CD4-positive, CD25-positive, alpha-beta regulatory T cell (primary cell): Measurements from ENCODE around the gene ZNF138. TPM values are rescaled to one million over a fixed set of nuclear protein-coding genes. Genes with fewer than 3 reads are reported as not detected.

Experiments
- ATAC-seq, 2 donors: fragments of 150-1000 bp; cut with Tn5 transposase; one replicate each; pipeline ENCODE4 v1.10.0; 2021; ENCODE audit warnings: low read depth in 2 of 2, moderate number of reproducible peaks in 2 of 2, moderate library complexity in 1 of 2
- DNase-seq, 3 donors: peaks; one replicate each; pipeline versions ENCODE4 v3.0.0 to v3.0.0-alpha.2; 2012 to 2022; ENCODE audit warnings: mixed read lengths in 1 of 3
- H3K27ac ChIP-seq: one replicate; pipeline ENCODE4 v1.7.0; 2013; ENCODE audit warnings: mild to moderate bottlenecking, low read length; ENCODE audit not compliant: insufficient read depth, poor library complexity, severe bottlenecking
- H3K27me3 ChIP-seq: one replicate; pipeline ENCODE4 v1.7.0; 2013; ENCODE audit warnings: low read length; ENCODE audit not compliant: control insufficient read depth, insufficient read depth
- H3K36me3 ChIP-seq: one replicate; pipeline ENCODE4 v1.7.0; 2013; ENCODE audit warnings: mild to moderate bottlenecking, low read length, moderate library complexity; ENCODE audit not compliant: control insufficient read depth, insufficient read depth
- H3K4me1 ChIP-seq: 2 replicates; pipeline ENCODE4 v1.7.0; 2013; ENCODE audit warnings: mild to moderate bottlenecking, low read length; ENCODE audit not compliant: insufficient read depth, control insufficient read depth, poor library complexity, severe bottlenecking
- H3K4me3 ChIP-seq: one replicate; pipeline ENCODE4 v1.7.0; 2013; ENCODE audit warnings: low read depth, mild to moderate bottlenecking, low read length, moderate library complexity
- H3K9me3 ChIP-seq, 2 experiments: 1 replicate in 1 of 2; 2 replicates in 1 of 2; pipeline ENCODE4 v1.7.0; 2013; ENCODE audit warnings: low read length in 2 of 2, mild to moderate bottlenecking in 1 of 2, moderate library complexity in 1 of 2; ENCODE audit not compliant: control insufficient read depth in 2 of 2
- H3K27ac Mint-ChIP-seq, 3 donors: one replicate each; pipeline ENCODE4 v1.8.0; 2020 to 2022; ENCODE audit warnings: mild to moderate bottlenecking in 3 of 3, mixed read lengths in 3 of 3, moderate library complexity in 2 of 3
- H3K27me3 Mint-ChIP-seq: one replicate; pipeline ENCODE4 v1.8.0; 2022; ENCODE audit warnings: mild to moderate bottlenecking, mixed read lengths
- H3K36me3 Mint-ChIP-seq: one replicate; pipeline ENCODE4 v1.8.0; 2020; ENCODE audit warnings: mixed read lengths
- H3K4me1 Mint-ChIP-seq, 4 donors: one replicate each; pipeline ENCODE4 v1.8.0; 2020 to 2022; ENCODE audit warnings: mixed read lengths in 4 of 4, mild to moderate bottlenecking in 1 of 4
- H3K4me3 Mint-ChIP-seq, 4 donors: one replicate each; pipeline ENCODE4 v1.8.0; 2020 to 2022; ENCODE audit warnings: mild to moderate bottlenecking in 4 of 4, mixed read lengths in 4 of 4, moderate library complexity in 3 of 4
- H3K9me3 Mint-ChIP-seq, 7 donors: one replicate each; pipeline ENCODE4 v1.8.0; 2020 to 2022; ENCODE audit warnings: mixed read lengths in 7 of 7, mild to moderate bottlenecking in 3 of 7, moderate library complexity in 2 of 7
- polyA plus RNA-seq, 4 donors: library from polyadenylated mRNA; unstranded; fragments of 300-500 nt; fragmentation: Illumina TruSeq; gene quantifications; one replicate each; pipeline ENCODE4 v1.2.3, GENCODE V29; 2021
- total RNA-seq: library from RNA; stranded (reverse); gene quantifications from one replicate; pipeline ENCODE4 v1.2.3, GENCODE V29; 2022

The ZNF138 gene
- total and polyA plus RNA-seq, 5 donors from 2014 or later, result 6.6 to 14.9 (median 12.2) TPM

- H3K4me1 ChIP-seq, result peaks cover 3% of the 10 kb centered on the region
- peaks cover 0 to 4% (median 0%) of the 10 kb centered on the region in 7 donors for H3K9me3 Mint-ChIP-seq
- ATAC-seq, result no peak
- peaks cover 2% of the 10 kb centered on the region for H3K27me3 ChIP-seq
- H3K4me3 ChIP-seq, result no peak overlapping the region
- no peak overlapping the region for H3K27ac ChIP-seq
- H3K27ac Mint-ChIP-seq, result no peak overlapping the region
- peaks cover 0 to 22% (median 2%) of the 10 kb centered on the region in 4 donors for H3K4me1 Mint-ChIP-seq
- H3K4me3 Mint-ChIP-seq, result no peak overlapping the region
- H3K27me3 Mint-ChIP-seq, result peaks cover 13% of the 10 kb centered on the region
- no peak for DNase-seq
- H3K36me3 Mint-ChIP-seq, result no peaks in the 10 kb centered on the region
- H3K36me3 ChIP-seq, result no peaks in the 10 kb centered on the region
- H3K9me3 ChIP-seq, result no peaks in the 10 kb centered on the region
Measured at GRCh38 chr7:64879800-64880199, 85.6 kb downstream of the ZNF138 start.

DNA sequence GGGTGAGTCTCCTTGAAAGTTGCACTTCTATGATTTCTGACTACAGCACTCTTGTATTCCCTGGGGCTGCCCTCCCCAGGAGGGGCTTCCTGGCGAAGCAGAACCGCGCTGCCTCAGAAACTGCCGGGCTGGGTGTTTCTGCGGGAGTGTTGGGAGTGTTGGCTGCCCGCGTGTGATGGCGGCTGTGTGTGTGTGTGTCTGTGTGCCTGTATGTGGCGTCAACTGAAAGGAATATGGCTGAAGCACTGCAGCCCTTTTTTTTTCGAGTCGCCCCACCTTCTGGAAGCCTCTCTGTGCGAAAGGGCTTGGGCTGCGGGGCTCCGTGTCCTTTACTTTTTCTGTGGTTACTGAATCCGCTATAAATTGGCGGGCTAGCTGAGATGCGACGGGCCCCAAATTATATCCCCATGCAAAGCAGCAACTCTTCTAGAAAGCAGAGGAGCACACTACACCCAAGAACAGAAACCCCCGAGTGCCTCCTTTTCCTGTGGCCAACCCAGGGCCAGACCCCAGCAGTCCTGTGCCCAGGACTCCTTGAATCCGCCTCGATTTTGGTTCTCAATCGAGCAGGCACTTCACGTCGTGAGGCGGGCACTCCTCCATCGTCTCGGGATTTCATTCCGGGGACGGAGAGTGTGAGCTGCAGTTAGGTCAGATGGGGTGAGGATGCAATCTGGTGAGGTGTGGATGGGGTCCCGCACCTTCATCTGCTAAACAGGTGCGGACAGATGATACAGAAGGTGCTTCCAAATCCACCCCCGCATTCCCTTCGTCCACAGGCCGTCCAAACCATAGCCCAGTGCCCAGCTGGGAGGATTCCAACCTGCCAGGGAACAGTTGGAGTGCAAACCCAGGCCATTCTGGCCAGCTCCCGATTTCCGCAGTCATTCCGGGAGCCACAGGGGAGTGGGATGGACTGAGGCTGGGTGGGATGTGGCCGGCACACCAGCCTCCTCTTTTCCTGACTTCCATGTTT lies 86.4 kb downstream of the ZNF138 start:
- no peak overlapping the region for H3K4me3 Mint-ChIP-seq
- DNase-seq, result no peak
- Histone ChIP-seq H3K36me3 (no peaks in the 10 kb centered on the region), H3K4me1 (peaks cover 3% of the 10 kb centered on the region), H3K27me3 (peaks cover 2% of the 10 kb centered on the region), H3K9me3 (no peaks in the 10 kb centered on the region), H3K4me3 (no peak overlapping the region), H3K27ac (no peak overlapping the region)
- no peak overlapping the region for H3K27ac Mint-ChIP-seq
- no peaks in the 10 kb centered on the region for H3K36me3 Mint-ChIP-seq
- H3K4me1 Mint-ChIP-seq, result peaks cover 0 to 22% (median 4%) of the 10 kb centered on the region in 4 donors
- H3K27me3 Mint-ChIP-seq, result peaks cover 21% of the 10 kb centered on the region
- no peak for ATAC-seq
- H3K9me3 Mint-ChIP-seq, result peaks cover 0 to 4% (median 0%) of the 10 kb centered on the region in 7 donors

DNA sequence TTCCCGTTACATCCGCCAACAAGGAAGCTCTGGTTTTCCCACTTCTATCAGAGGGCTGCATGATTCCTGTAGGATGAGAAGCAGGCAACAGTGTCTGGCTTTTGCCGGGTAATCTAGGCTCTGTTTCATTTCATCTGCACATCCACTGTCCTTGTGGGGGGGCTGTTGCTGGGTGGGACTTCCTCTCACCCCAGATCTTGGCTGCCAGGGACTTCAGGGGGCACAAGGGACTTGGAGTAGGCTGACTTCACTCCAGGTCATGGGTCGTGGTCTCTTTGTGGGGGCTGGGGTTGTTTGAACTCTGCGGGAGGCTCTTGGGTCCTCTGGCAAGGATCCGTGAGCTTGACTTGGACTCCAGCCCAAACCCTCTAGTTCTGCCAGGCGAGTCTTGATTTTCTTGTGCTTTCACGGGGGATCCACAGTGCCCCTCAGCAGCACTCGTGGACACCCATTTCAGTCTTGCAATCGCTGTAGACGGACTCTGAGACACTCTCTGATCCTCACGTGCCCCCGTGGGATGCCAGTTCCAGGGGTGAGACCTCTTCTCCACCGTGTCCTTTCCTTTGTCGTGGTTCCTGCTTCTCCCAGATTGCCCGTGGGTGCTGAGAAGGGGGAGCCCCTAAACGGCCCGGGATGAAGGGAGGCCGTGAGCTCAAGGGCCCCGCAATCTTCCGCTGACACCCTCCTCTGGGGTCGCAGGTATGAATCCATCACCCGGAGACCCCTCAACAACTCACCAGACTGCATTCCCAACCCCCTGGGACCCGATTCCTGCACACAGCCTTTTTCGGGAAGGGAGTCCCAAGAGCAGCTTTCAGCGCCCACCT lies 87.4 kb downstream of the ZNF138 start:
- H3K27ac ChIP-seq, result no peak overlapping the region
- Mint-ChIP-seq H3K27me3 (peaks cover 30% of the 10 kb centered on the region), H3K36me3 (no peaks in the 10 kb centered on the region), H3K4me1 (peaks cover 0 to 22% (median 5%) of the 10 kb centered on the region in 4 donors), H3K4me3 (peak overlapping the region in 1 of 4 donors; percentile 51), H3K27ac (no peak overlapping the region), H3K9me3 (peaks cover 0 to 4% (median 2%) of the 10 kb centered on the region in 7 donors)
- H3K9me3 ChIP-seq, result no peaks in the 10 kb centered on the region
- no peak for ATAC-seq
- H3K4me3 ChIP-seq, result no peak overlapping the region
- peaks cover 3% of the 10 kb centered on the region for H3K4me1 ChIP-seq
- H3K36me3 ChIP-seq, result no peaks in the 10 kb centered on the region
- DNase-seq, result no peak
- H3K27me3 ChIP-seq, result peaks cover 6% of the 10 kb centered on the region

DNA sequence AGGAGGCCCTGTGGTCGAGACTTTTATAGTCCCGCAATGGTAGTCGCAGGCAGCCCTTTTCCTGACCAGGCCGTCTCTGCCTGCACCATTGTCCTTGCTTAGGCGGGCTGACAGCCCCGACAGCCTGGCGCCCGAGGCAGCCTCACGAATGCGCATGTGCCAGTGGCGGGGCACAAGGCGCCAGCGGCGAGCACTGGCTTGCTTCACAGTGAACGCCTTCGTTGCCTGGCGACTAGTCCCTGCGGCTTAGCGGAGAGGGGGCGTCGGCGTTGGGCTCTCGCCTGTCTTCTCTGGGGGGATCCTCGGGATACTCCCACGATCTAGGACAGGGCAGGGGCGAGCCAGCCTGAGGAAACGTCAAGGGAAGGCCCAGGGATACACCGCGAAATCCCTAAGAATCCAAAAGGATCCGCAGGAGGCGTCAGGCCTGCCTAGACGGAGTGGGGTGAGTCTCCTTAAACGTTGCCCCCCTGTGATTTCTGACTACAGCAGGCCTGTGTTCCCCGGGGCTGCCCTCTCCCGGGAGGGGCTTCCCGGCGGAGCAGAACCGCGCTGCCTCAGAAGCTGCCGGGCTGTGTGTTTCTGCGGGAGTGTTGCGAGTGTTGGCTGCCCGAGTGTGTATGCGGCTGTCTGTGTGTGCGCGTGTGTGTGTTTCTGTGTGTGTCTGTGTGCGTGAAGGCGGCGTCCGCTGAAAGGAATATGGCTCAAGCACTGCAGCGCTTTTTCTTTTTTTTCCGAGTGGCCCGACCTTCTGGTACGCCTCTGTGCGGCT lies 88.3 kb downstream of the ZNF138 start:
- H3K4me1 ChIP-seq, result peaks cover 3% of the 10 kb centered on the region
- DNase-seq (no peak), ATAC-seq (no peak)
- H3K9me3 ChIP-seq, result no peaks in the 10 kb centered on the region
- peak overlapping the region in 3 of 4 donors; percentile 51 to 75 (median 55) for H3K4me3 Mint-ChIP-seq
- no peak overlapping the region for H3K4me3 ChIP-seq
- H3K27me3 ChIP-seq, result peaks cover 10% of the 10 kb centered on the region
- peaks cover 0 to 4% (median 2%) of the 10 kb centered on the region in 7 donors for H3K9me3 Mint-ChIP-seq
- H3K36me3 ChIP-seq, result no peaks in the 10 kb centered on the region
- H3K4me1 Mint-ChIP-seq, result peaks cover 0 to 21% (median 2%) of the 10 kb centered on the region in 4 donors
- no peak overlapping the region for H3K27ac ChIP-seq
- no peaks in the 10 kb centered on the region for H3K36me3 Mint-ChIP-seq
- H3K27ac Mint-ChIP-seq, result peak overlapping the region in 1 of 3 donors; percentile 55
- H3K27me3 Mint-ChIP-seq, result peaks cover 34% of the 10 kb centered on the region

Other genes starting within 250 kb of the ZNF138 start
- 10.5 TPM for gene ZNF680, start 231.4 kb upstream of the ZNF138 start, total RNA-seq
- gene ZNF680, start 231.4 kb upstream of the ZNF138 start, polyA plus RNA-seq, result 1 to 10 TPM; 4.9 to 8.9 (median 8.1) TPM
- 13.0 TPM for gene ZNF107, start 128.3 kb upstream of the ZNF138 start, total RNA-seq
- 1 to 10 TPM; 6.0 to 8.1 (median 6.9) TPM for gene ZNF107, start 128.3 kb upstream of the ZNF138 start, polyA plus RNA-seq
- gene ZNF273, start 108.8 kb downstream of the ZNF138 start, total RNA-seq, result 6.5 TPM
- 1 to 10 TPM; 3.9 to 6.6 (median 5.8) TPM for gene ZNF273, start 108.8 kb downstream of the ZNF138 start, polyA plus RNA-seq
- gene ZNF117, start 196.6 kb downstream of the ZNF138 start, total RNA-seq, result 2.4 TPM
- under 1 TPM; 0.46 to 0.92 (median 0.78) TPM for gene ZNF117, start 196.6 kb downstream of the ZNF138 start, polyA plus RNA-seq
- 16.7 TPM for gene ERV3-1, start 212.3 kb downstream of the ZNF138 start, total RNA-seq
- gene ERV3-1, start 212.3 kb downstream of the ZNF138 start, polyA plus RNA-seq, result 1 to 10 TPM; 5.8 to 9.6 (median 7.3) TPM